IPS-18a (cell line): ENCODE results near the gene TEX101.
"Not testable (repeated sequence)": the region's sequence is repeated elsewhere in the genome, so short reads cannot be mapped to it uniquely, and the experiment has no call there.

ENCODE experiments used
- H3K27ac ChIP-seq: one replicate; pipeline ENCODE4 v1.5.1; 2013; ENCODE audit warnings: low read length
- H3K27me3 ChIP-seq: one replicate; pipeline ENCODE4 v1.6.1; 2013; ENCODE audit warnings: mild to moderate bottlenecking, low read length; ENCODE audit not compliant: control insufficient read depth, insufficient read depth
- H3K36me3 ChIP-seq: one replicate; pipeline ENCODE4 v1.6.1; 2013; ENCODE audit warnings: low read depth, low read length; ENCODE audit not compliant: control insufficient read depth
- H3K4me1 ChIP-seq: one replicate; pipeline ENCODE4 v1.6.1; 2013; ENCODE audit warnings: low read depth, low read length; ENCODE audit not compliant: control insufficient read depth
- H3K4me3 ChIP-seq: one replicate; pipeline ENCODE4 v1.5.1; 2013; ENCODE audit warnings: low read length
- H3K9ac ChIP-seq: one replicate; pipeline ENCODE4 v1.6.1; 2013; ENCODE audit warnings: mild to moderate bottlenecking, low read length, moderate library complexity
- H3K9me3 ChIP-seq: one replicate; pipeline ENCODE4 v1.6.1; 2013; ENCODE audit warnings: low read depth, low read length; ENCODE audit not compliant: control insufficient read depth

The TEX101 gene

GRCh38 chr19:43414554-43414953 lies at the start of gene TEX101:
TSS of gene TEX101 (plus strand) at chr19:43414890. CDS start at chr19:43415920, 1,030 bp downstream.
- no peak within 1 kb of the TSS for H3K9ac ChIP-seq
- no peaks in the 10 kb centered on the region for H3K9me3 ChIP-seq
- no peaks in the 10 kb centered on the region for H3K36me3 ChIP-seq
- H3K27ac ChIP-seq: no peak within 1 kb of the TSS
- H3K4me1 ChIP-seq: no peaks in the 10 kb centered on the region
- no peak within 1 kb of the TSS for H3K4me3 ChIP-seq
- H3K27me3 ChIP-seq: no peaks in the 10 kb centered on the region

- H3K4me3 ChIP-seq, H3K27me3 ChIP-seq, H3K9ac ChIP-seq, H3K36me3 ChIP-seq, H3K4me1 ChIP-seq, H3K9me3 ChIP-seq, H3K27ac ChIP-seq: not testable (repeated sequence)
Measured at GRCh38 chr19:43365677-43366076, 49.0 kb upstream of the TEX101 start.

- Histone ChIP-seq H3K36me3 (no peaks in the 10 kb centered on the region), H3K9me3 (no peaks in the 10 kb centered on the region), H3K4me3 (no peak overlapping the region), H3K27me3 (no peaks in the 10 kb centered on the region), H3K4me1 (no peaks in the 10 kb centered on the region), H3K9ac (no peak overlapping the region), H3K27ac (no peak overlapping the region)
Measured at GRCh38 chr19:43367822-43368221, 46.9 kb upstream of the TEX101 start.

GRCh38 chr19:43368897-43369296 lies 45.8 kb upstream of the TEX101 start:
- not testable (repeated sequence) for H3K27me3 ChIP-seq

GRCh38 chr19:43371909-43372308 lies 42.8 kb upstream of the TEX101 start:
- no peaks in the 10 kb centered on the region for H3K9me3 ChIP-seq
- H3K27ac ChIP-seq: no peak overlapping the region
- no peaks in the 10 kb centered on the region for H3K27me3 ChIP-seq
- H3K9ac ChIP-seq: no peak overlapping the region
- H3K36me3 ChIP-seq: no peaks in the 10 kb centered on the region
- no peaks in the 10 kb centered on the region for H3K4me1 ChIP-seq
- H3K4me3 ChIP-seq: no peak overlapping the region

More at GRCh38 chr19:43368897-43369296, 45.8 kb upstream of the TEX101 start:
- not testable (repeated sequence) for H3K27ac ChIP-seq, H3K36me3 ChIP-seq, H3K9ac ChIP-seq, H3K4me3 ChIP-seq, H3K4me1 ChIP-seq, H3K9me3 ChIP-seq

GRCh38 chr19:43372462-43372861 lies 42.2 kb upstream of the TEX101 start:
- no peaks in the 10 kb centered on the region for H3K27me3 ChIP-seq
- no peaks in the 10 kb centered on the region for H3K4me1 ChIP-seq
- no peak overlapping the region for H3K27ac ChIP-seq
- no peak overlapping the region for H3K4me3 ChIP-seq
- no peak overlapping the region for H3K9ac ChIP-seq
- H3K36me3 ChIP-seq: no peaks in the 10 kb centered on the region
- no peaks in the 10 kb centered on the region for H3K9me3 ChIP-seq

- not testable (repeated sequence) for H3K4me1 ChIP-seq, H3K27ac ChIP-seq, H3K9me3 ChIP-seq, H3K27me3 ChIP-seq, H3K4me3 ChIP-seq, H3K9ac ChIP-seq, H3K36me3 ChIP-seq
Measured at GRCh38 chr19:43377624-43378023, 37.1 kb upstream of the TEX101 start.

GRCh38 chr19:43380008-43380407 lies 34.7 kb upstream of the TEX101 start:
- no peaks in the 10 kb centered on the region for H3K27me3 ChIP-seq
- no peak overlapping the region for H3K4me3 ChIP-seq
- no peaks in the 10 kb centered on the region for H3K36me3 ChIP-seq
- no peak overlapping the region for H3K9ac ChIP-seq
- H3K4me1 ChIP-seq: no peaks in the 10 kb centered on the region
- no peaks in the 10 kb centered on the region for H3K9me3 ChIP-seq
- H3K27ac ChIP-seq: no peak overlapping the region

- no peak overlapping the region for H3K4me3 ChIP-seq
- H3K9me3 ChIP-seq: no peaks in the 10 kb centered on the region
- H3K9ac ChIP-seq: no peak overlapping the region
- no peaks in the 10 kb centered on the region for H3K4me1 ChIP-seq
- no peaks in the 10 kb centered on the region for H3K27me3 ChIP-seq
- H3K27ac ChIP-seq: no peak overlapping the region
- no peaks in the 10 kb centered on the region for H3K36me3 ChIP-seq
Measured at GRCh38 chr19:43380771-43381386, 33.8 kb upstream of the TEX101 start.

- H3K4me1 ChIP-seq, H3K27ac ChIP-seq, H3K9ac ChIP-seq, H3K4me3 ChIP-seq, H3K27me3 ChIP-seq, H3K36me3 ChIP-seq, H3K9me3 ChIP-seq: not testable (repeated sequence)
Measured at GRCh38 chr19:43382586-43383216, 32.0 kb upstream of the TEX101 start.

- H3K36me3 ChIP-seq, H3K4me1 ChIP-seq, H3K27me3 ChIP-seq, H3K4me3 ChIP-seq, H3K9me3 ChIP-seq, H3K27ac ChIP-seq, H3K9ac ChIP-seq: not testable (repeated sequence)
Measured at GRCh38 chr19:43383254-43383653, 31.4 kb upstream of the TEX101 start.

GRCh38 chr19:43383759-43384158 lies 30.9 kb upstream of the TEX101 start:
- H3K9ac ChIP-seq, H3K36me3 ChIP-seq, H3K4me3 ChIP-seq, H3K9me3 ChIP-seq, H3K27ac ChIP-seq, H3K4me1 ChIP-seq, H3K27me3 ChIP-seq: not testable (repeated sequence)
